Measurements from ENCODE around the gene ERVW-1.

DNA sequence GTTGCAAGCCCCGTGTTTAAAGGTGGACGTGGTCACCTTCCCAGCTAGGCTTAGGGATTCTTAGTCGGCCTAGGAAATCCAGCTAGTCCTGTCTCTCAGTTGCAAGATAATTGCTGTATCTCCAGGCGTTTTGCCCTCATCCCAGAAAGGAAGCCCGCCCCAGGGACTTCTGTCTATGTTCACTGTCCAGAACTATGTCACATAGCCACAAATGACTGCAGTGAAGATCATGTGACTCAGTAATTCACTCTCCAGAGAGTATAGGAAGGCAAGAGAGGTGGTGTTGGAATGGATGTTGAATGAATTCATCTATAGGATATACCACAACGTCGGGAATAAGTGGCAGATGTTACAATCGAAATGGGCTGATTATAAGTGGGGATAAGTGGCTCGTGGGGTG is 349 bp upstream of the ERVW-1 start:
- TF ChIP-seq, protein P1, sequence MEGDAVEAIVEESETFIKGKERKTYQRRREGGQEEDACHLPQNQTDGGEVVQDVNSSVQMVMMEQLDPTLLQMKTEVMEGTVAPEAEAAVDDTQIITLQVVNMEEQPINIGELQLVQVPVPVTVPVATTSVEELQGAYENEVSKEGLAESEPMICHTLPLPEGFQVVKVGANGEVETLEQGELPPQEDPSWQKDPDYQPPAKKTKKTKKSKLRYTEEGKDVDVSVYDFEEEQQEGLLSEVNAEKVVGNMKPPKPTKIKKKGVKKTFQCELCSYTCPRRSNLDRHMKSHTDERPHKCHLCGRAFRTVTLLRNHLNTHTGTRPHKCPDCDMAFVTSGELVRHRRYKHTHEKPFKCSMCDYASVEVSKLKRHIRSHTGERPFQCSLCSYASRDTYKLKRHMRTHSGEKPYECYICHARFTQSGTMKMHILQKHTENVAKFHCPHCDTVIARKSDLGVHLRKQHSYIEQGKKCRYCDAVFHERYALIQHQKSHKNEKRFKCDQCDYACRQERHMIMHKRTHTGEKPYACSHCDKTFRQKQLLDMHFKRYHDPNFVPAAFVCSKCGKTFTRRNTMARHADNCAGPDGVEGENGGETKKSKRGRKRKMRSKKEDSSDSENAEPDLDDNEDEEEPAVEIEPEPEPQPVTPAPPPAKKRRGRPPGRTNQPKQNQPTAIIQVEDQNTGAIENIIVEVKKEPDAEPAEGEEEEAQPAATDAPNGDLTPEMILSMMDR (IDR thresholded peaks at IDR 0.05; ENCODE audit: insufficient read depth, low read length) = no peak
- TF ChIP-seq POLR2AphosphoS5 (IDR thresholded peaks at IDR 0.05; ENCODE audit: low read depth) (no peak), GABPA (IDR thresholded peaks at IDR 0.05; ENCODE audit: low read depth) (no peak), SPI1 (IDR thresholded peaks at IDR 0.05; ENCODE audit: borderline replicate concordance, low read depth) (no peak)
- TF ChIP-seq, protein P2, sequence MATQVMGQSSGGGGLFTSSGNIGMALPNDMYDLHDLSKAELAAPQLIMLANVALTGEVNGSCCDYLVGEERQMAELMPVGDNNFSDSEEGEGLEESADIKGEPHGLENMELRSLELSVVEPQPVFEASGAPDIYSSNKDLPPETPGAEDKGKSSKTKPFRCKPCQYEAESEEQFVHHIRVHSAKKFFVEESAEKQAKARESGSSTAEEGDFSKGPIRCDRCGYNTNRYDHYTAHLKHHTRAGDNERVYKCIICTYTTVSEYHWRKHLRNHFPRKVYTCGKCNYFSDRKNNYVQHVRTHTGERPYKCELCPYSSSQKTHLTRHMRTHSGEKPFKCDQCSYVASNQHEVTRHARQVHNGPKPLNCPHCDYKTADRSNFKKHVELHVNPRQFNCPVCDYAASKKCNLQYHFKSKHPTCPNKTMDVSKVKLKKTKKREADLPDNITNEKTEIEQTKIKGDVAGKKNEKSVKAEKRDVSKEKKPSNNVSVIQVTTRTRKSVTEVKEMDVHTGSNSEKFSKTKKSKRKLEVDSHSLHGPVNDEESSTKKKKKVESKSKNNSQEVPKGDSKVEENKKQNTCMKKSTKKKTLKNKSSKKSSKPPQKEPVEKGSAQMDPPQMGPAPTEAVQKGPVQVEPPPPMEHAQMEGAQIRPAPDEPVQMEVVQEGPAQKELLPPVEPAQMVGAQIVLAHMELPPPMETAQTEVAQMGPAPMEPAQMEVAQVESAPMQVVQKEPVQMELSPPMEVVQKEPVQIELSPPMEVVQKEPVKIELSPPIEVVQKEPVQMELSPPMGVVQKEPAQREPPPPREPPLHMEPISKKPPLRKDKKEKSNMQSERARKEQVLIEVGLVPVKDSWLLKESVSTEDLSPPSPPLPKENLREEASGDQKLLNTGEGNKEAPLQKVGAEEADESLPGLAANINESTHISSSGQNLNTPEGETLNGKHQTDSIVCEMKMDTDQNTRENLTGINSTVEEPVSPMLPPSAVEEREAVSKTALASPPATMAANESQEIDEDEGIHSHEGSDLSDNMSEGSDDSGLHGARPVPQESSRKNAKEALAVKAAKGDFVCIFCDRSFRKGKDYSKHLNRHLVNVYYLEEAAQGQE (IDR thresholded peaks at IDR 0.05; ENCODE audit: insufficient replicate concordance, low read depth) = no peak

Data from HL-60 (cell line).